HepG2 (cell line): ENCODE data around the gene ANKLE1. TPM values are rescaled to one million over a fixed set of nuclear protein-coding genes. Genes with fewer than 3 reads are reported as not detected.

ENCODE experiments used
- ARID5B ChIP-seq: IDR thresholded peaks from 2 replicates; pipeline ENCODE4 v1.4.0; 2020; ENCODE audit warnings: mild to moderate bottlenecking, missing genetic modification reagents
- BATF2 ChIP-seq: sonication (generic); formaldehyde crosslinking; IDR thresholded peaks from 2 replicates; pipeline ENCODE4 v1.8.0; 2022; ENCODE audit warnings: mild to moderate bottlenecking, missing genetic modification reagents, moderate library complexity
- FOXC1 ChIP-seq: sonication (generic); formaldehyde crosslinking; IDR thresholded peaks from 2 replicates; pipeline ENCODE4 v1.8.0; 2022; ENCODE audit warnings: mild to moderate bottlenecking, missing genetic modification reagents, borderline replicate concordance
- GRHL1 ChIP-seq: sonication (generic); formaldehyde crosslinking; conservative IDR thresholded peaks from 2 replicates; pipeline ENCODE4 v1.8.0; 2022; ENCODE audit warnings: missing genetic modification reagents
- KAT7 ChIP-seq: IDR thresholded peaks from 2 replicates; pipeline ENCODE4 v1.6.1; 2018; ENCODE audit warnings: borderline replicate concordance, missing compliant biosample characterization
- MBNL3 ChIP-seq: fragments of 250-450 bp; sonication (Bioruptor Pico); conservative IDR thresholded peaks from 2 replicates; pipeline ENCODE4 v1.8.0; 2022; ENCODE audit warnings: mild to moderate bottlenecking, inconsistent platforms
- MEF2D ChIP-seq: sonication (generic); formaldehyde crosslinking; IDR thresholded peaks from 2 replicates; pipeline ENCODE4 v1.5.1; 2020; ENCODE audit warnings: mild to moderate bottlenecking, missing genetic modification reagents
- RFX3 ChIP-seq: IDR thresholded peaks from 2 replicates; pipeline ENCODE4 v1.6.1; 2016; ENCODE audit warnings: missing biosample characterization, missing genetic modification reagents
- SMYD3 ChIP-seq: sonication (generic); formaldehyde crosslinking; IDR thresholded peaks from 2 replicates; pipeline ENCODE4 v1.8.1; 2023; ENCODE audit warnings: mild to moderate bottlenecking, missing genetic modification reagents
- SNAPC2 ChIP-seq: sonication (generic); formaldehyde crosslinking; IDR thresholded peaks from 2 replicates; pipeline ENCODE4 v1.8.1; 2022; ENCODE audit warnings: mild to moderate bottlenecking, missing genetic modification reagents
- SNAPC4 ChIP-seq: sonication (generic); formaldehyde crosslinking; IDR thresholded peaks from 2 replicates; pipeline ENCODE4 v1.4.0; 2020; ENCODE audit warnings: mild to moderate bottlenecking, missing genetic modification reagents
- ZNF18 ChIP-seq: sonication (generic); formaldehyde crosslinking; IDR thresholded peaks from 2 replicates; pipeline ENCODE4 v1.8.0; 2022; ENCODE audit warnings: mild to moderate bottlenecking, missing genetic modification reagents; ENCODE audit not compliant: insufficient replicate concordance
- ZNF616 ChIP-seq: sonication (generic); formaldehyde crosslinking; IDR thresholded peaks from 2 replicates; pipeline ENCODE4 v1.5.0; 2020; ENCODE audit warnings: low read depth, mild to moderate bottlenecking, missing genetic modification reagents
- ZNF761 ChIP-seq: sonication (generic); formaldehyde crosslinking; conservative IDR thresholded peaks from 2 replicates; pipeline ENCODE4 v1.4.0; 2020; ENCODE audit warnings: mild to moderate bottlenecking, missing genetic modification reagents
- polyA plus RNA-seq, 8 experiments: library from polyadenylated mRNA; depleted of rRNA in 3 of 8; stranded (reverse) in 7 of 8; unstranded in 1 of 8; fragments of >200 nt; fragmentation: Illumina TruSeq in 4 of 8; extraction: Trizol in 4 of 8; gene quantifications; 2 replicates each; pipeline versions ENCODE4 v1.2.1 to v1.2.3, GENCODE V29; 2011 to 2016; ENCODE audit warnings: low read depth in 4 of 8, missing spikeins in 1 of 8, mixed read lengths in 1 of 8; ENCODE audit not compliant: insufficient read depth in 1 of 8
- total RNA-seq, 5 experiments: library from RNA; depleted of rRNA; stranded (reverse); fragments of >200 nt; fragmentation: Illumina TruSeq; extraction: Trizol; gene quantifications; 2 replicates each; pipeline ENCODE4 v1.2.3, GENCODE V29; 2016; ENCODE audit warnings: low read depth in 1 of 5

Gene ANKLE1
- total and polyA plus RNA-seq, 2 of the 13 experiments (the other 11 are each of a cell fraction or from before 2014, with no cell fraction given): 0.69 to 1.5 TPM

GRCh38 chr19:17334414-17335409 lies 53.0 kb downstream of the ANKLE1 start, which contains the start of gene ANO8 (continued):
- TF ChIP-seq ZNF18: no peak
- TF ChIP-seq KAT7: peak; percentile 67; the same call in 1 of the 2 replicates
- TF ChIP-seq SNAPC4 (CRISPR knock-in tag): 0 out of 2 replicates have a peak, but pooled peaks have one; percentile 40
- peak; percentile 30; the same call in 1 of the 2 replicates for TF ChIP-seq MEF2D (CRISPR knock-in tag)
- no peak for TF ChIP-seq SNAPC2 (CRISPR knock-in tag)
- no peak for TF ChIP-seq ZNF761 (CRISPR knock-in tag)
- no peak for TF ChIP-seq ARID5B (CRISPR knock-in tag)
- no peak for TF ChIP-seq MBNL3 (CRISPR knock-in tag)
- no peak for TF ChIP-seq BATF2 (CRISPR knock-in tag)
- no peak for TF ChIP-seq GRHL1 (CRISPR knock-in tag)
- TF ChIP-seq ZNF616: peak; percentile 66; the same call in 1 of the 2 replicates
- no peak for TF ChIP-seq RFX3 (CRISPR knock-in tag)
- peak; percentile 64; the same call in 1 of the 2 replicates for TF ChIP-seq FOXC1 (CRISPR knock-in tag)
- TF ChIP-seq SMYD3 (CRISPR knock-in tag): no peak
